PC-9 (cell line): ENCODE results near the gene CBX4.

ENCODE experiments used
- EZH2 ChIP-seq: fragments of 200-600 bp; sonication (generic); IDR thresholded peaks from 2 replicates; pipeline ENCODE4 v1.8.0; 2017; ENCODE audit warnings: antibody characterized with exemption, low read depth
- TF ChIP-seq, protein P1 (sequence below): fragments of 200-600 bp; sonication (generic); conservative IDR thresholded peaks from 2 replicates; pipeline ENCODE4 v1.6.1; 2017; ENCODE audit warnings: mixed run types, antibody characterized with exemption, mild to moderate bottlenecking, moderate library complexity

DNA sequence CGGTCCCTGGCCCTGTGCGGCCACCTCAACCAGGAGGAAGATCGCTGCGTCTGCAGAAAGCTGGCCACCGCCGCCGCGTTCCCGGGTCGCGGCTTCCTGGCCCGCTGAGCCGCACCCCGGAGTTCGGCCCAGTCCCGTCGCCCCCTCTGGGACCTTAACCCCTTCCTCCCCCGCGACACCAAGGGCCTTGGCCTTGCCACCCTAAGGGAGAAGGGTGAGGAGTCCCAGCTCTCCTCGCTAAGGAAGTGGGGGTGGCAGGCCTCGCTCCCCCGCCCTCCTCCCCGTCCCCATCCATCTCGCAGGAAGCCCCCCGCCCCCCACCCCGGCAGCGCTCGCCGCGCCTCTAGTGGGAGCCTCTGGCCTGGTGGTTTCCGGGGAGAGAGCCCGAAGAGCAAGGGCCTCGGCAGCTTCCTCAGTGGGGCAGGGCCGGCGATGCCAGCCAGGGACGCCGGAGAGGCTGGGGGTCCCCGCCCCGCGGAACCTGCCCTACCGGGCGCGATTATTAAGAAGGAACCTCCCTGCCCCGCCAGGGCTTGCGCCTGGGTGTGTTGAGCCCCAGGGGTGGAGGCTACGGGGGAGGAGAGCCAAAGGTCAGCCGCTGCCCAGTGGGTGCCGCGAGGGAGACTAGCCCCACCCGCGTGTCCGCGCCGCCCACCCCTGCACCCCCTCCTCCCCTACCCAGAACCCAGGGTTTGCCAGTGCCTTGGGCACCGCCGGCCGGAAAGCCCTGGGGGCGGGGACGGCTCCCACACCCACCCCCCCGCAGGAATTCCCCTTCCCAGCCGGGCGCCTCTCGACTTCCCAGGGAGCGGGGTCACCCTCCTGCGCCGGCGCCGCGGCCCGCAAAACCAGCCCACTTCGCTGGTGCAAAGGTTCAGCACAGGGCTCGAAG is 6.8 kb downstream of the CBX4 start:
- TF ChIP-seq, protein P1, sequence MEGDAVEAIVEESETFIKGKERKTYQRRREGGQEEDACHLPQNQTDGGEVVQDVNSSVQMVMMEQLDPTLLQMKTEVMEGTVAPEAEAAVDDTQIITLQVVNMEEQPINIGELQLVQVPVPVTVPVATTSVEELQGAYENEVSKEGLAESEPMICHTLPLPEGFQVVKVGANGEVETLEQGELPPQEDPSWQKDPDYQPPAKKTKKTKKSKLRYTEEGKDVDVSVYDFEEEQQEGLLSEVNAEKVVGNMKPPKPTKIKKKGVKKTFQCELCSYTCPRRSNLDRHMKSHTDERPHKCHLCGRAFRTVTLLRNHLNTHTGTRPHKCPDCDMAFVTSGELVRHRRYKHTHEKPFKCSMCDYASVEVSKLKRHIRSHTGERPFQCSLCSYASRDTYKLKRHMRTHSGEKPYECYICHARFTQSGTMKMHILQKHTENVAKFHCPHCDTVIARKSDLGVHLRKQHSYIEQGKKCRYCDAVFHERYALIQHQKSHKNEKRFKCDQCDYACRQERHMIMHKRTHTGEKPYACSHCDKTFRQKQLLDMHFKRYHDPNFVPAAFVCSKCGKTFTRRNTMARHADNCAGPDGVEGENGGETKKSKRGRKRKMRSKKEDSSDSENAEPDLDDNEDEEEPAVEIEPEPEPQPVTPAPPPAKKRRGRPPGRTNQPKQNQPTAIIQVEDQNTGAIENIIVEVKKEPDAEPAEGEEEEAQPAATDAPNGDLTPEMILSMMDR = no peak
- TF ChIP-seq EZH2 = no peak
